K562 (cell line): ENCODE data around the gene NR1H2.

Experiments used
- HSF4 ChIP-seq: fragments of 250-450 bp; sonication (Bioruptor Pico); IDR thresholded peaks from 2 replicates; pipeline ENCODE4 v2.1.2; 2022; ENCODE audit warnings: mild to moderate bottlenecking, moderate library complexity, borderline replicate concordance
- PML ChIP-seq: IDR thresholded peaks from 2 replicates; pipeline ENCODE4 v1.6.1; 2012; ENCODE audit warnings: low read length, inconsistent platforms
- POLR2A ChIP-seq: fragments of 450-650 bp; conservative IDR thresholded peaks from 2 replicates; pipeline ENCODE4 v1.6.1; 2016
- USF1 ChIP-seq: sonication (generic); formaldehyde crosslinking; IDR thresholded peaks from 2 replicates; pipeline ENCODE4 v1.9.0; 2022; ENCODE audit warnings: mild to moderate bottlenecking, missing genetic modification reagents
- ZKSCAN1 ChIP-seq: fragments of 150-350 bp; IDR thresholded peaks from 2 replicates; pipeline ENCODE4 v1.6.1; 2016; ENCODE audit warnings: low read depth, low read length
- ZNF785 ChIP-seq: fragments of 250-450 bp; sonication (Bioruptor Pico); IDR thresholded peaks from 2 replicates; pipeline ENCODE4 v1.4.0; 2020; ENCODE audit warnings: mild to moderate bottlenecking

GRCh38 chr19:50380751-50381151 is 4.5 kb downstream of the NR1H2 start:
- no peak for TF ChIP-seq USF1 (CRISPR knock-in tag)
- TF ChIP-seq HSF4: no peak
- TF ChIP-seq POLR2A: no peak
- no peak for TF ChIP-seq ZKSCAN1
- TF ChIP-seq ZNF785 (CRISPR knock-in tag): no peak
- TF ChIP-seq PML: no peak
